Head of caudate nucleus (tissue), 42 donors: ENCODE data around the gene TNPO2.

Source experiments
- DNase-seq, 42 donors: peaks; one replicate each; pipeline versions ENCODE4 v3.0.0 to v3.0.0-alpha.2; 2020 to 2021; ENCODE audit warnings: mixed read lengths in 7 of 42
- intact Hi-C: fragments of 100-400 bp; cut with DNase I; formaldehyde crosslinking; loops from one replicate; pipeline ENCODE4 v1.15.0; 2022

TNPO2 gene

DNA sequence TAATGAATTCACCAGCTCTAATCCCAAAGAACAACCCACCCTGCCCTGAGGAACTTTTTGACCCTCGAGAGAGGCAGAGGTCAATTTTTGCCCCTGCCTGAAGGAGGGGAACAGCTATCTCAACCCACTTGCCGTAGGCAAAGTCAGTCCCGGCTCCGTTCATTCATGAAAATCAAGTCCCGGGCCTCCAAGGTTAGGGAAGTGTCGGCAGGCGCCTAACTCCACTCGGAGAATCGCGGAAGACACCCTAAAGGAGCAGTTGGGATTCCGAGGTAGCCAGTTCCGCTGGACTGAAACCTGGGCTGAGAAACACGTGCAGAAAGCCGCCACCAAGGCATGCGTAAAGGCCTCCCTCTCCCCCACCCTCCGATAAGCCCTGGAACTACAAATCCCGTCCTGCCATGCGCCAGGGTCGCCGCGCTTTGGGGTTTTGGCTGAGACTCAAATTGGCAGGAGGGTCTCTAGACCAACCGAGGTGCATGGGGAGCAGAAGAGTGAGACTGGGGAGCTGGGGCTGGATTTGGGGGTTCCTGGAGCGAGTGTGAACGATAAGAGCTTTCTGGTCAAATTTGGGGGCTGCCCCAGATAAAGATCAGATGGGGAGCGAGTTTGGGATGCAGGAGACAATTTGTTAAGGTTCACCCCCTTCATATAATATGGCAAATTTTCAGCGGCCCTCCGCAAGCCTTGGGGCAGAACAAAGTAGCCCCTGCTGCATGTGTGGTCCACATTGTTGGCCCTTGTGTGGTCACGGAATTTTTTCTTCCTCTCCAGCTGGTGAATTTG is at the start of gene TNPO2:
TNPO2 (minus strand) TSS at position 292 of the 786 bp plus-strand sequence. CDS start 2,955 bp downstream, outside the sequence.
- intact Hi-C loops: loop anchor here (1.0 kb wide), 1 partner anchor 10 kb away; the partner anchor contains the start of gene TRIR
- peak; percentile 47 to 88 (median 71) for DNase-seq

DNA sequence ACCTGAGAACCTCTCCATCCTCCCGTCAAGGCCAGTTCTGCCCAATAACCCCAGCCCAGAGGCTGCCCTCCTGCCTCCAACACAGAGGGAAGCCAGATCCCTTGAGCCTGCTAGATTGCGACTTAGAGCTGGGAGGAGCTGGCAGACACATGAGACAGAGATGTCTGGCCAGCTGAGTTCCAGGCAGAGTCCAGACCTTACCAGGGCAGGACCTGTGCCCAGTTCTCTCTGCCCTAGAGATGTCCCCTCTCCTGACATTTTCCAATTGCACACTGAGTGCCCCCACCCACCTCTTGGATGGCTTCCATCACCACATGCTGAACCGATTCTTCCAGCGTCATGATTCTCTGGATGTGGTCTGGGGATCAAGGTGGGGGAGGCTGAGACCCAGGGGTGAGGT is 48.6 kb upstream of the TNPO2 start:
- DNase-seq: no peak
- intact Hi-C loops: no loop called here

- DNase-seq: no peak
- intact Hi-C loops: no loop called here
Measured at GRCh38 chr19:12770922-12771321, 47.2 kb upstream of the TNPO2 start.

DNA sequence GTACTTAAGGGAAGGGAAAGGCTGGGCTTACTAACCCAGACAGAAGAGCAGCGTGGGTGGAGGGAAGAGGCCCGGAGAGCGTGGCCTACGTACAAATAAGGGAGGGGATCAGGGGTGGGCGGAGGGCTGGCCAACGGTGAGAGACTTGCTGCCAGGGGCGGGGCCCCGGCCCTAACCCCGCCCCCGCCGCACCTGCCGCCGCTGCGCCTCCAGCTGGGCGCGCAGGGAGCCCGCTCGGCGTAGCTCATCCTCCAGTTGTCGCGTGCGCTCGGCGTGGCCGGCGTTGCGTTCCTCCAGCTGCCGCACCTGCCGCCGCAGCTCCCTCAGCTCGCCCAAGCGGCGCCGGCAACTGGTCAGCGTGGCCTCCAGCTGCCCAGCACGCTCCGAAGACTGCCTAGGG is 46.0 kb upstream of the TNPO2 start:
- intact Hi-C loops: loop anchor here (5.0 kb wide), 1 partner anchor 78 kb away; no protein-coding TSS in a partner anchor
- no peak for DNase-seq

GRCh38 chr19:12767666-12768065 is 43.9 kb upstream of the TNPO2 start:
- intact Hi-C loops: loop anchor here (5.0 kb wide), 1 partner anchor 80 kb away; no protein-coding TSS in a partner anchor

DNA sequence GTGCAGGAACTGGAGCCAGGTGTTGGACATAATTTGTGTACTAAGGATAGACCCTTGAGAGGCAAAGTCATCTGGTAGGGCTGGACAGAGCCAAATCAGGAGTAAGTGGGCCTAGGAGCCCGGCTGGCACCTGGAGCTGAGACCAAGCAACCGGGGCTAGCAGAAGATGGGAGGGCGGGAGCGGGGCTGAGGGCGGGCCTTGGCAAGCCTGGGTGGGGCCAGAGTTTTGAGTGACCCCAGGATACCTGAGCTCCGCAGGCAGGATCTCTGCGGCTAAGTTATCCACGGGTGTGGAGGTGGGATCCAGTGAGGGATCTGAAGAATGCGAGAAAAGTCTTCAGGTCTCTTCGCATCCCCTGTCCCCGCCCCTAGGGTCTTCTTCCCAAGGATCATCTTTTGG is 43.4 kb upstream of the TNPO2 start:
- no peak for DNase-seq
- intact Hi-C loops: loop anchor here (5.0 kb wide), 1 partner anchor 80 kb away; no protein-coding TSS in a partner anchor

More at GRCh38 chr19:12767666-12768065, 43.9 kb upstream of the TNPO2 start:
- no peak for DNase-seq

DNA sequence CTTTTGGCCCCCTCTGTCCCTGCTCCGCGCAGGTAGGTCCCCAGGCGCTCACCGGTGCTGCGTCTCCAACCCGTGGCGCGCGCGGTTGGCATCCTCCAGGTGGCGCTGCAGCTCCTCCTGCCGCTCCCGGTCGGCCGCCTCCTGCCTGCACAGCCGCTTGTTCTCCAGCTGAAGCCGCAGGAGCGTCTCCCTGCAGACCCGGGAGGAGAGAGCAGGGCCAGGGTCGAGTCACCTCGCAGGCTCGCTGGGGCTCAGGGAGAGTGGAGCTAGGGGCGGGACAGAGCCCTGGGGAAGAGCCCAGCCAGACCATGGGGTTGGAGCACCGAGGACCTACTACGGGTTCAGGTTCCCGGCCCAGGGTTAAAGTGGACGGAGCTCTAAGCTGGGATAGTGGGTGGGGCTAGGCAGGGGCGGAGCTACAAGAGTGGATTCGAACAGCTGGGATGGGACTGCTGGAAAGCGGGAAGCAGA is 42.4 kb upstream of the TNPO2 start:
- intact Hi-C loops: loop anchor here (5.0 kb wide), 1 partner anchor 81 kb away; no protein-coding TSS in a partner anchor

GRCh38 chr19:12764698-12765097 is 41.0 kb upstream of the TNPO2 start:
- no peak for DNase-seq
- intact Hi-C loops: loop anchor here (5.0 kb wide), 2 partner anchors 33 to 83 kb away; no protein-coding TSS in a partner anchor

More for the DNA sequence above, 42.4 kb upstream of the TNPO2 start:
- DNase-seq: peak in 35 of 42 donors; percentile 65 to 93 (median 85)

DNA sequence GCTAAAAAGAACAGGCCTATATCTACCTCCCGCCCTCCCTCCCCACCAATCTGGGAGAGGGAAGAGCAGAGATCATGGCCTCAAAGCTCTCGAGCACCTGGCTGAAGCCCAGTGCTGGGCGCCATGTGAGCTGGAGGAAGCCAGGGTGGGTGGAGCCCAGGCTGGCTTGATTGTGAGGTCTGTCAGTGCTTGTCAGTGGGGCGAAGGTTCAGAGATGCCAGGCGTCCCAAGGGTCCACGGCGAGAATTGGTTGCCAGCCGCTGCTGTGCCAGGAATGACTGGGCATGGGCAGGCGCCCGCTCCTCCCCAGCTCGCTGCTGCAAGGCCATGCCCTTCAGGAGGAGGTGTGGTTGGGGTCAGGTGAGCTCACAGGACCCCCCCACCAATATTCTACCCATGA is 39.4 kb upstream of the TNPO2 start:
- intact Hi-C loops: loop anchor here (5.0 kb wide), 1 partner anchor 34 kb away; no protein-coding TSS in a partner anchor
- no peak for DNase-seq

DNA sequence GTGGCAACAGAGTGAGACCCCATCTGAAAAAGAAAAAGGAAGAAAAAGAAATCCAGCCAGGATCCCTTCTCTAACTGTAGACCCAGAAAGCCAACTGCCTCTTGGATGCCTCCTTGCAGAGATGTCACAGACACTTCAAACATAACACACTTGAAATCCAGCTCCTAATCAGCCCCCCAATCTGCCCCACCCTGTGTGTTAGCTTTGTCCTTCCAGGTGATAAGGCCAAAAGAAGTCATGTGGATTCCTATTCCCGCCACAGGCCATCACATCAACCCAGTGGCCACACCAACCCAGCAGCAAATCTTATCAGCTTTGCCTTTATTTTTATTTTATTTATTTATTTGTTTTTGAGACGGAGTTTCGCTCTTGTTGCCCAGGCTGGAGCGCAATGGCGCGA is 36.0 kb upstream of the TNPO2 start:
- intact Hi-C loops: loop anchor here (5.0 kb wide), 1 partner anchor 38 kb away; no protein-coding TSS in a partner anchor
- no peak for DNase-seq

GRCh38 chr19:12757544-12758274 is 34.0 kb upstream of the TNPO2 start:
- intact Hi-C loops: no loop called here
- peak; percentile 29 to 84 (median 64) for DNase-seq

DNA sequence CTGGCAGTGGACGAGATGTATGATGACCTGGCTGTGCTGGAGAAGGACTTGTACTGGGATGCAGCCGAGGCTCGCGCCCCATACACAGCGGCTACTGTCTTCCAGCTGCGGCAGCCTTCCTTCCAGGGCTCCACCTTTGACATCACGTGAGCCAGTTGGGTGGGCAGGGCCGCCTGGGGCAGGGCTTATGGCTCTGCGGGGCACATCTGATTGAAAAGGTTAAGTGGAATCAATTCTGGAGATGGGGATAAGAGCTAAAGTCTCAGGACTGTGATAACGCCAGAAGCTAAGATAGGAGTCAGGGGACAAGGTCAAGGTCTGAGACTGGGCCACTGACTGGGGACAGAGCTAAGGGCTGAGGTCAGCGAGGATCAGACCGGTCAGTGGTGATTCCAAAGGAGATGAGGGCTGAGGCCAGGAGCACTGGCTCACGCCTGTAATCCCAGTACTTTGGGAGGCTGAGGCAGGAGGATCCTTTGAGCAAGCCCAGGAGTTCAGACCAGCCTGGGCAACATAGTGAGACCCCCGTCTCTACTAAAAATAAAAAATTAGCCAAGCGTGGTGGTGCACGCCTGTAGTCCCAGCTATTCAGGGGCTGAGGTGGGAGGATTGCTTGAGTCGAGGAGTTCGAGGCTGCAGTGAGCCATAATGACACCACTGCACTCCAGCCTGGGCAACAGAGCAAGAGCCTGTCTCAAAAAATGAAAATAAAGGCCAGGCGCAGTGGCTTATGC is 32.6 kb upstream of the TNPO2 start:
- intact Hi-C loops: no loop called here
- DNase-seq: no peak

DNA sequence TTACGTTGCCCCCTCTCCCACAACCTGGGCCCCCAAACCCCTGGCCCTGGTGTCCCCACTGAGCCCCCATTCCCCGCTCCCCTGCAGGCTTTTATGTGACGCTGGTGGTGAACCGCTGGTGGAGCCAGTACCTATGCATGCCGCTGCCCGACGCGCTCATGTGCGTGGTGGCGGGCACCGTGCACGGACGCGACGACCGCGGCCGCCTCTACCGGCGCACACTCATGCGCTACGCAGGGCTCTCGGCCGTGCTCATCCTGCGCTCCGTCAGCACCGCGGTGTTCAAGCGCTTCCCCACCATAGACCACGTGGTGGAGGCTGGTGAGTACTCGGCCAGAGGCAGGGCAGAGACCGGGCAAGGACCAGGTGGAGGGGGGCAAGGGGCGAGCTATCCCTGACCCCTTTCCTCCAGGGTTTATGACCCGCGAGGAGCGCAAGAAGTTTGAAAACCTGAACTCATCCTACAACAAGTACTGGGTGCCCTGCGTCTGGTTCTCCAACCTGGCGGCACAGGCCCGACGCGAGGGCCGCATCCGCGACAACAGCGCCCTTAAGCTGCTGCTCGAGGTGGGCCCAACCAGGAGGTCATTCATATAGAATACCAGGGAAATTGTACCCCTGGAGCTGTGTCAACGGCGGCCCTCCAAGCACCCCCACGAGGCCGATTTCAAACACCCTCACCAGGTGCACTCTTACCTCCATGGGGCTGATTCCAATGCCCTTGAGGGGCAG is 30.9 kb upstream of the TNPO2 start:
- intact Hi-C loops: no loop called here
- DNase-seq: no peak

GRCh38 chr19:12752056-12752781 is 28.5 kb upstream of the TNPO2 start:
- intact Hi-C loops: no loop called here
- DNase-seq: no peak

DNA sequence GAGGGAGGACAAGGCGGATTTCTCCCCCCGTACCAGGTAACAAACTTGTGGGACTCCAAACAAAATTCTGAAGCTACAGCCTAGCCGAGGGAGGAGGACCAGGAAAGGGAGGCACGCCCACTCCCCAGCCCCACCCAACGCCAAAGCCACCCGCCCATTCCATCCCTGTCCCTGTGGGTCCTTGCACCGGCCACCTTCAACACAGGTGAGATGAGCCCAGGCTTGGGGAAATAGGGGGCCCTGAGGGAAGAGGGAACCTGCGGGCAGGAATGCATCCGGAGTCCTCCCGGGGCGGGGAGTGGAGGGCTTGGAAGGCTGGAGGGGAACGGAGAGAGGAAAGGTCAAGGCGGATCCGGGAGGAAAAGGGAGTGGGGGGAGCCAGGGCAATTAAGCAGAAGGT is 27.9 kb upstream of the TNPO2 start, which contains the start of gene BEST2:
BEST2 (plus strand) TSS at position 157 of the 400 bp plus-strand sequence. CDS start 802 bp downstream, outside the sequence.
- intact Hi-C loops: no loop called here
- no peak for DNase-seq

- intact Hi-C loops: no loop called here
- DNase-seq: no peak
Measured at GRCh38 chr19:12750851-12751250, 27.1 kb upstream of the TNPO2 start.

DNA sequence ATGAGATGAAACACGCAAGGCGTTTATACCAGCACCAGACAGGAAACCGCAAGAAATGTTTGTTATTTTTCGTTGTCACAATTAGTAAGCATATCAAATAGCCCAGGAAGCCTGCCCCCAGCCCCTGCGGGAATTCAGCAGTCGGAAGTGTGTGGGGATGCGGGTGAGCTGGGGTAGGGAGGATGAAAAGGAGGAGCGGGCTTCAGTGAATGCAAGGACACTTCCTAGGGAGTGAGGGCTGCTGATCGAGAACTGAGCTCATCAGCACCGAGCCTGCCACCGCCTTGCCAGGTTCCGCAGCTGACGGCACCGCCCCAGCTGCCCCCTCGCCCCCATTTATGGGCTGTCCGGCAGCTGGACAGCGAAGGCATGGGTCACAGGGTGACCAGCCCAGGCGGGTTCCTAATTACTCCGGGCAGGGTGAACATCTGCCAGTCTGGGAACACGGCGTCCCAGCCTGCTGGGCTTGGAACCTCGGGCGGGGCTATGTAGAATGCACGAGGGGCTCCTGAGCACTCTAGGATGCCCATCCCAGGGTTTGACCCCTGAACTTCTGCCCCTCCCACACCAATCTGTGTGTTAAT is 26.3 kb upstream of the TNPO2 start:
- DNase-seq: no peak
- intact Hi-C loops: no loop called here
